HFFc6 (cell line): ENCODE measurements around the gene FAM222A. TPM values are rescaled to one million over a fixed set of nuclear protein-coding genes. Genes with fewer than 3 reads are reported as not detected.

Source experiments
- DNase-seq: peaks from one replicate; pipeline ENCODE4 v3.0.0-alpha.2; 2018
- H3K27ac Mint-ChIP-seq: 2 replicates; pipeline ENCODE4 v1.8.0; 2020; ENCODE audit warnings: mild to moderate bottlenecking, mixed read lengths
- H3K27me3 Mint-ChIP-seq: 2 replicates; pipeline ENCODE4 v1.8.0; 2021; ENCODE audit warnings: mild to moderate bottlenecking, moderate library complexity, mixed read lengths; ENCODE audit not compliant: insufficient read depth
- H3K36me3 Mint-ChIP-seq: 2 replicates; pipeline ENCODE4 v1.8.0; 2021; ENCODE audit warnings: low read depth, mixed read lengths
- H3K4me1 Mint-ChIP-seq: 2 replicates; pipeline ENCODE4 v1.8.0; 2020; ENCODE audit warnings: low read depth, mixed read lengths
- H3K4me3 Mint-ChIP-seq: 2 replicates; pipeline ENCODE4 v1.8.0; 2020; ENCODE audit warnings: mild to moderate bottlenecking, moderate library complexity, mixed read lengths
- H3K9me3 Mint-ChIP-seq: 2 replicates; pipeline ENCODE4 v1.8.0; 2020; ENCODE audit warnings: mild to moderate bottlenecking, mixed read lengths
- total RNA-seq, 6 experiments: library from RNA; stranded (reverse); fragmentation: NEBNext Ultra II Directional; extraction: Animal tissue kit (Norgen Biotek cat#: 25700); gene quantifications; 2 replicates in 1 of 6; 3 replicates in 5 of 6; pipeline ENCODE4 v1.2.3, GENCODE V29; 2021
- TF ChIP-seq, protein P1 (sequence below): fragments of 200-600 bp; sonication (generic); IDR thresholded peaks from 2 replicates; pipeline ENCODE4 v1.5.0; 2021; ENCODE audit warnings: antibody characterized with exemption, mild to moderate bottlenecking

The FAM222A gene
- total RNA-seq, 6 experiments from 2014 or later = 0.46 to 0.65 (median 0.64) TPM

- peaks cover 17% of the 10 kb centered on the region for H3K9me3 Mint-ChIP-seq
- no peak overlapping the region for H3K4me3 Mint-ChIP-seq
- H3K27me3 Mint-ChIP-seq = peaks cover 4% of the 10 kb centered on the region
- no peak overlapping the region for H3K27ac Mint-ChIP-seq
- peaks cover 8% of the 10 kb centered on the region for H3K36me3 Mint-ChIP-seq
- no peaks in the 10 kb centered on the region for H3K4me1 Mint-ChIP-seq
- no peak for DNase-seq
- TF ChIP-seq, protein P1, sequence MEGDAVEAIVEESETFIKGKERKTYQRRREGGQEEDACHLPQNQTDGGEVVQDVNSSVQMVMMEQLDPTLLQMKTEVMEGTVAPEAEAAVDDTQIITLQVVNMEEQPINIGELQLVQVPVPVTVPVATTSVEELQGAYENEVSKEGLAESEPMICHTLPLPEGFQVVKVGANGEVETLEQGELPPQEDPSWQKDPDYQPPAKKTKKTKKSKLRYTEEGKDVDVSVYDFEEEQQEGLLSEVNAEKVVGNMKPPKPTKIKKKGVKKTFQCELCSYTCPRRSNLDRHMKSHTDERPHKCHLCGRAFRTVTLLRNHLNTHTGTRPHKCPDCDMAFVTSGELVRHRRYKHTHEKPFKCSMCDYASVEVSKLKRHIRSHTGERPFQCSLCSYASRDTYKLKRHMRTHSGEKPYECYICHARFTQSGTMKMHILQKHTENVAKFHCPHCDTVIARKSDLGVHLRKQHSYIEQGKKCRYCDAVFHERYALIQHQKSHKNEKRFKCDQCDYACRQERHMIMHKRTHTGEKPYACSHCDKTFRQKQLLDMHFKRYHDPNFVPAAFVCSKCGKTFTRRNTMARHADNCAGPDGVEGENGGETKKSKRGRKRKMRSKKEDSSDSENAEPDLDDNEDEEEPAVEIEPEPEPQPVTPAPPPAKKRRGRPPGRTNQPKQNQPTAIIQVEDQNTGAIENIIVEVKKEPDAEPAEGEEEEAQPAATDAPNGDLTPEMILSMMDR = no peak
Measured at GRCh38 chr12:109785854-109786253, 72.2 kb downstream of the FAM222A start.

DNA sequence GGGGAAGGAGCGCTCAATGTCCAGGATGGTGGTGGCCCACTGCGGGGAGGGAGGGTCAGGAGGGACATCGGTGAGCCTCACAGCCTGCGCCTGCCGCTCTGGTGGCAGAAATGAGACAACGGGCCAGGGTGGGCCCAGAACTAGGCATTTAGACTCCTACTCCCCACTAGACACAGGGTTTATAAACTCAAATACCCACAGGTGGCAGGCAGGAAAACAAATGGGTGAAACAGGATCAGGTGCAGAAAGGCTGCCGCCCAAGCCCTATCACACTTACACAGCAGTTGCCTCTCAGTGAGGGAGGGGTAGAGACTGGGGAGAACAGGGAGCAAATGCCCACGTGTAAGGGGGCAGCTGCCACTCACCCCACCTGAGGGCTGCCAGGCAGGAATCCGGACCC lies 73.2 kb downstream of the FAM222A start:
- peaks cover 4% of the 10 kb centered on the region for H3K27me3 Mint-ChIP-seq
- peaks cover 8% of the 10 kb centered on the region for H3K36me3 Mint-ChIP-seq
- DNase-seq = no peak
- no peak overlapping the region for H3K27ac Mint-ChIP-seq
- no peak overlapping the region for H3K4me3 Mint-ChIP-seq
- H3K9me3 Mint-ChIP-seq = peaks cover 17% of the 10 kb centered on the region
- TF ChIP-seq, protein P1 = no peak
- H3K4me1 Mint-ChIP-seq = no peaks in the 10 kb centered on the region

- Mint-ChIP-seq H3K4me1 (no peaks in the 10 kb centered on the region; the same call in 1 of the 2 replicates), H3K27me3 (peaks cover 11% of the 10 kb centered on the region)
Measured at GRCh38 chr12:109789526-109790048, 76.0 kb downstream of the FAM222A start.

GRCh38 chr12:109792992-109793391 lies 79.4 kb downstream of the FAM222A start:
- peaks cover 8% of the 10 kb centered on the region for H3K4me1 Mint-ChIP-seq
- peaks cover 3% of the 10 kb centered on the region; the same call in 1 of the 2 replicates for H3K9me3 Mint-ChIP-seq
- H3K27me3 Mint-ChIP-seq = peaks cover 13% of the 10 kb centered on the region
- TF ChIP-seq, protein P1 = no peak
- DNase-seq = no peak
- H3K4me3 Mint-ChIP-seq = no peak overlapping the region
- no peak overlapping the region for H3K27ac Mint-ChIP-seq
- no peaks in the 10 kb centered on the region for H3K36me3 Mint-ChIP-seq

More at GRCh38 chr12:109789526-109790048, 76.0 kb downstream of the FAM222A start:
- peaks cover 3% of the 10 kb centered on the region; the same call in 1 of the 2 replicates for H3K9me3 Mint-ChIP-seq
- DNase-seq = no peak
- no peak overlapping the region for H3K27ac Mint-ChIP-seq
- TF ChIP-seq, protein P1 = no peak
- H3K36me3 Mint-ChIP-seq = no peaks in the 10 kb centered on the region
- H3K4me3 Mint-ChIP-seq = no peak overlapping the region

DNA sequence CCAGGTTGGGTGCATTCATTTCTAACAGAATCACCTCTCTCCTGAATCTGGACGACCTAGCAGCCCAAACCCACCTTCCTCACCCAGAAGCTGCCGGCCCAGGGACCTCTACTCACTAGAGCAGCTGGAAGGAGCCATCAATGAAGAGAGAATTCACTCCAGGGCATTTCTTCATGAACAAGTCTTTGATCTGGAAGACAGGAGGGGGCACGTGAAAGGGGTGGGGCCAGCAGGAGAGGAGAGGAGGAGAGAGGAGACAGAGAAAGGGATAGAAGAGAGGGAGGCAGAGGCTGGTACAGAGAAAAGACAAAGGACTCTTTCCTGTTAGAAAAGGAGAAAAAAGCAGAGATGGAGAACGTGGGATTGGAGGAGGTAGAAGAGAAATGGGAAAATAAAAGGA lies 79.8 kb downstream of the FAM222A start:
- no peak overlapping the region for H3K27ac Mint-ChIP-seq
- no peak overlapping the region for H3K4me3 Mint-ChIP-seq
- H3K9me3 Mint-ChIP-seq = peaks cover 3% of the 10 kb centered on the region; the same call in 1 of the 2 replicates
- H3K27me3 Mint-ChIP-seq = peaks cover 13% of the 10 kb centered on the region
- H3K36me3 Mint-ChIP-seq = no peaks in the 10 kb centered on the region
- TF ChIP-seq, protein P1 = no peak
- no peak for DNase-seq
- H3K4me1 Mint-ChIP-seq = peaks cover 8% of the 10 kb centered on the region
